Measurements from ENCODE around the gene TRIM27.
"Not testable (repeated sequence)": the region's sequence is repeated elsewhere in the genome, so short reads cannot be mapped to it uniquely, and the experiment has no call there.

TRIM27 gene

GRCh38 chr6:28941684-28942448 lies 18.1 kb upstream of the TRIM27 start:
- DNase-seq, result no peak

DNA sequence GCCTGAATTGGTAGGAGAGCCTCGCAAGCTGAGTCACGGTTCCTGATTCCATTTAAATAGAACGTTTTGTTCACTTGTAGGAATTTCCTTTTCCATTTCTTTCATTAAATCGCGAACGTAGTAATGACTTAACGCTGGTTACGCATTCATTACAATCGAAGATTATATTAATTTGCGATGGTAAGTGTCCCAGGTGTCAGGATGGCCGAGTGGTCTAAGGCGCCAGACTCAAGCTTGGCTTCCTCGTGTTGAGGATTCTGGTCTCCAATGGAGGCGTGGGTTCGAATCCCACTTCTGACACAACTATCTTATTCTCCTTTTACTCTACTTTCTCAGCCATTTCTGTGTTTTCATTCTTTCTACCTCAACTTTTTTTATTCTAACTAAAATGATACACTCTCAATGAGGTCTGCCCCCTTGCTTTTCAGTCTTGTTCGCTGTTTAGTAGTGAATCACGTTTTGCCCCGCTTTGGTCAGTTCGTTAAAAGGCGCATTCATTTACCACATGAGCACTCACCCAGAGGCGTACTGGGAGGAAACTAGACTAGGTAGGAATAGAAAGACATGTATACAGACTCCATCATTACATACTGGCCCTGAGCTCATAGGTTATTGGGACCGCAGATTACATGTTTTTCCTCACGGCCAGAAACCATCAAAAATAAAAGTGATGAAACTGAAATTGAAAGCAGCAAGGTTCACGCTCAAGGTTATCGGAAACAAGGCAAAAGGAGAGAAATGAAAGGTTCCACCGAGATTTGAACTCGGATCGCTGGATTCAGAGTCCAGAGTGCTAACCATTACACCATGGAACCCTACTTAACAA lies 17.3 kb upstream of the TRIM27 start:
- peak; percentile 82 for DNase-seq

GRCh38 chr6:28940294-28940857 lies 16.6 kb upstream of the TRIM27 start:
- DNase-seq, result peak; percentile 52

GRCh38 chr6:28933069-28933468 lies 9.3 kb upstream of the TRIM27 start:
- DNase-seq, result no peak

DNA sequence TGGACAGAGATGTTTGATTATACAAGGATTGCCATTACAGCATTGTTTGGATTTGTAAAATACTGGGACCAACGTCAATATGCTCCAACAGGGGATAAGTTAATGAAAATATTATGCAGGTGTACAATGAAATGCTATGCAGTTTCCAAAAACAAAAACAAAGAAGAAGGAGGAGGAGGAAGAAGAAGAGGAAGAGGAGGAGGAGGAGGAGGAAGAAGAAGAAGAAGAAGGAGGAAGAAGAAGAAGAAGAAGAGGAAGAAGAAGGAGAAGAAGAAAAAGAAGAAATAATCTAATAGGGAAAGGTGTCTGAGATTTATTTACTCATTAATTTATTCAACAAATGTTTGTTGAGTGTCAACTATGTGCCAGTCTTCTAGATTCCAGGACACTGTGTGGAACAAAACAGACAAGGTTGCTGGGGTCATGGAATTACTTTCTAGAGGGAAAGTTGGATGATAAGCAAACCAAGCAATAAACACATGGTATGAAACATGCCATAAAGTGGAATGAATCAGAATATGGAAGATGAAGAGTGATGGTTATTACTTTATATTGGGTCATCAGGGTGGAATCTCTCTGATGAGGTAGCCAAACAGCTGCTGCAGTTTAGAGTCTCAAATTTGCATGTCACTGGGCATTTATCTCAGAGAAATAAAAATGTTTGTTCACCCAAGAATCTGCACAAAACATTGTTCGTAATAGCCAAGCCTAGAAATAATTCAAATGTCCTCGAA lies 6.3 kb upstream of the TRIM27 start:
- DNase-seq, result no peak

GRCh38 chr6:28929339-28929738 lies 5.6 kb upstream of the TRIM27 start:
- DNase-seq, result not testable (repeated sequence)

DNA sequence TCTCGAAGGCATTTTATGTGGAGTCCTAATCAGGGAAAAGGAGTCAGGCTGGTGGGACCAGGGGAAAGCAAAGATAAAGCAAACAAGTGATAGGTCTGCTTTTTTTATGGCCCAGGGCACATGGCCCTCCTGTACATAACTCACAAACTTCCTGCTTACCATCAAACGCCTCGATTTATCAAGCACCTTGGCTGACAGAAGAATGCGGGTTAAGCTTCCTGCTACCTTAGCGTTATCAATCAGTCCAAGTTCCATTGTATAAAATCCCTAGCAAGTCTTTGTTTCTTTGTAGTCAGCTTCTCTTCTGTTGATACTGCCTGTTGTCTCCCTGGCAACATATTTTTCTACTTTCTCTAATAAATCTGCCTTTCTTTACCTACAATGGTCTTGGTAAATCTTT lies 4.1 kb upstream of the TRIM27 start:
- DNase-seq, result no peak

DNA sequence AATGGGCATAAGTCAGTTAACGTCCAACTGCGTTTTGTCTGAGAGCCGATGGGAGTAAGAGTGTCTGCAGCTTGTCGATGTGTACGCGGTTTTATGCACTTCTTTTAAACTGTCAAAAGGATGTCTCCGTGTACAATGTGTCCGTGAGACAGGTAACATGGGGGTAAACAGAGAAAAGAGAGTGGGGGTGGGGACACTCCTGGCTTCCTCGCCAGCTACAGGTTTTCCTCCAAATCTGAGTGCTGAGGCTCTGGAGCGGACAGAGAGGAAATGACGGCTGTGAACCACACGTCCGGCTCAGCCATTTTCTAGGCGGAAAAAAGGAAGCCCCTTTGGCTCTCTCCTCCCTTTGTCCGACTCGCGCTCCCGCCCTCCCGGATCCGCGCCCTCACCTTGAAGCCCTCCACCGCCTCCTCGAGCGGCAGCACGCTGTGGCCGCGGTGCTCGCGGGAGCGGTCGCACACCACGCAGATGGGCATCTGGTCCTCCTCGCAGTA lies 916 bp downstream of the TRIM27 start:
- DNase-seq, result peak; percentile 72

DNA sequence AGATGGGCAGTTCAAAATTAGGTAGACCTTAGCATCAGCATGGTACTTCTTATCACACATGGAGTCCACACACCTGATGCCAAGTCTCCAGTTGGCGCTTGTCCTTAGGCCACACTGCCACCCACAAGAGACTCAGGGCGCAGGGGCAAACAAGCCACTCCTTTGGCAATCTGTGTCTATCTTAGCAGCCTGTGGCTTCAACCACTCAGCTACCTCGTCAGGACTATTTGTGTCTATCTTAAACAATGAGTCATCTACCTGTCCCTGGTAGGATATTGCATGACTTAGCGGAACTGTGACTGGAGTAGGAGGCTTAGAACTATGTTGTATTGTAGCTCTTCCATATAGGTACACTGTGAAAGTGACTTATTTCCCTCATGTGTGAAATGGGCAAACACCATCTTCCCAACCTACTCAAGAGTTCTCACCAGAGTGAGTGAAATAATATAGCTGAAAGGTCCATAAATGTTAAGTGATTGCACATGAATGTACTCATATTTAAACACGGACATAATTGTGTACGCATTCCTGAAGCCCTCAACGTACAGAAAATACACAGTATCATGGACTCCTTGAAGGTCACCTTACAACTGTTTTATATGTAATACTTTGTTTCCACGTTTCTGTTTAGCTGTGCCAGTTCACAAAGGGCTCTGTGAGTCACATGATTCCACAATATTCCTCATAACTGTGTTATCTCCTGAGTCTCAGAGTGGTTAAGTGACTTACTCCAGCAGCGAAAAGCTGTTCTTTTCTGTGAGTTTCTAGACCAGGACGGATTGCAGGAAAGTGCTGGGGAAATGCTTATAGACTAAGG lies 1.6 kb downstream of the TRIM27 start:
- DNase-seq, result no peak

DNA sequence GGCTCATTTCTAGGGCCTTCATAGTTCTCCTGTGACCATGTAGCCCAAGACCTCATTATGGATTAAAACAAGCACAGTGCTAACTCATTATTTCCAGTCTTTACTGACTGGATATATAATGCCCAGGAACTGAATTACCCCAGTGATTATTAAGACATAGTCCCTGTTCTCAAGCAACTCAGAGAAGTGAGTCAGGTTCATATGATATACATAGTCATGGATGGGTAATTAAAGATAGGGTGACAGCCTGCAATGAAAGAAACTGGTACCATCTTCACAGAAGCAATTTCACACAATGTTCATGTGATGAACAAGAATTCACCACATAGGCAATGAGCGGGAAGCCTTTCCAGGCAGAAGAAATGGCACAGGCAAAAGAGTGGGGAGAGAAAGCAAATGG lies 3.5 kb downstream of the TRIM27 start:
- DNase-seq, result no peak

GRCh38 chr6:28914941-28915340 lies 8.8 kb downstream of the TRIM27 start:
- no peak for DNase-seq

- no peak for DNase-seq
These were observed 12.7 kb downstream of the TRIM27 start for GRCh38 chr6:28910901-28911690.

DNA sequence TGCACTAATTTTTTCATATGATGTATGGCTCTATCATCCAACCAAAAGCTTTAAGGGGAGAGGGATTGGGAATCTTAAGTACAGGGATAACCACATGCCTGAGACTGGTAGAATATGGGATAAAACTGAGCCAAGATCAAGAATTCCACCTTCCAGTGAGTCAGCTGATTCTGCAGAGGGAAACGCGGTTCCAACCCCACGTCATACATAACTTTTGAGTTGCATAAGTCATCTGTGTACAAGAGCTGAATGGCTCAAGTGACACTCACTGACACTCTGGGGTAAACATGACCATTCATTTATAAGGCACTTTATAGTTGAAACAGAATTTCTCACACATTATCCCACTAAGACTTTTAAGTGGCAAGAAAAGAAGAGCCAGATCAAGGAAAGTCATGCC lies 16.4 kb downstream of the TRIM27 start:
- DNase-seq, result no peak

DNA sequence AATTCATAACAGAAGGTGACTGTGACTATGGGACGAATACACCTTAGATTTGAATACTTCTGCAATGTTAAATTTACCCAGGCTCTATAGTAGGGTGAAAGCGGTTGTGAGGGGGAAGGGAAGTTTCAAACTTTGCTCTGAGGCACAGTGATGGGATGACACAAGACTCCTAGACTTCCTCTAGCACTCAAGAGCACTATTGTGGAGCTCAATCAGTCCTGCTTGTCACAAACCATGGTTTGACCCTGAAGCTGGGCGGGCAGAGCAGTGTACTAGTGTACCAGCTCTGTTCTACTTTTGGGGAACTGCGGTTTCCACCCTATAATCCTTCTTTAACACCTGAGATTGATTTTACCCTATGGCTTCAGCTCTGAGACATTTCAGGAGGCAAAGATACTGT lies 17.1 kb downstream of the TRIM27 start:
- no peak for DNase-seq

- DNase-seq, result no peak
These were observed 20.1 kb downstream of the TRIM27 start for GRCh38 chr6:28903686-28904085.

DNA sequence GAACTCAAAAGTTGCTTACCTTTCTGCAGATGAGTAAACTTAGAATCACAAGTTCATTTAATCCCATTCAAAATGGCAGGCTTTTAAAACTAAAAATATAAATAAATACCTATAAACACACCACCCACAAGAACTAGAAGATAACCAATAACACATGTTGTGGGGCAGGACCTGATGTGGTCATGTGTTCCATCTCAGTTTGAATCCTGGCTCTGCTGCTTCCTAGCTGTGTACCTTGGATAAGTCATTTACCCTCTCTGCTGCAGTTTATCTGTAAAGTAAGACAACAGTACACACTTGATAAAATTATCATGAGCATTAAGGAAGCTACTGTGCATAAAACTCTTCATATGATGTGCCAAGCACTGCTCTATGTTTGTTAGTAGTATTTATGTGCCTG lies 22.0 kb downstream of the TRIM27 start:
- DNase-seq, result no peak

DNA sequence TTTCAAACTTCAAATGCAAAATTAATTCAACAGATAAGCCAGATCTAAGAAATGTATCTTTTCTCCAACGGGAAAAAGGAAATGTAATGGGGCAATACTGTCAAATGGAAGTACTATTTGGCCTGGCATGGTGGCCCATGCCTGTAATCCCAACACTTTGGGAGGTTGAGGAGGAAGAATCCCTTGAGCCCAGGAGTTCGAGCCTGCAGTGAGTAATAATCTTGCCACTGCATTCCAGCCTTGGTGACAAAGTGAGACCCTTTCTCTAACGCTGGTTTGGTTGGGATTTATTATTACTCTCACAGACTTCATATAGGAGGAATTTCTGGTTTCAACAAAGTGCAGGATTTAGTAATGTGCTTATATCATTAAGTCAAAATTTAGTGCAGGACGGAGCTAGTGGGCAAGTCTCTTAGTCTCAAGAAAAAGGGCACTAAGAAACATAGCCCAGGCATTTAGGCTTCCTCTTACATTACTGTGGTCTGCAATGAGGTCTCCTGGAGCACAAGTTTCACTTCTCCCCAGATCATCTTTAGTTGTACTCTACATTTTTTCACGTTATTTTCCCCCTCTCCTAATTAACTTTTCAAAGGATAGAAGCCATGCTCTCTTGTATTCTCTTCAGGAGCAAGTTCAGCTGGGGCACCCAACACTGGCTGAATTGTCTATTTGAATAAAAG lies 23.1 kb downstream of the TRIM27 start:
- DNase-seq, result no peak

DNA sequence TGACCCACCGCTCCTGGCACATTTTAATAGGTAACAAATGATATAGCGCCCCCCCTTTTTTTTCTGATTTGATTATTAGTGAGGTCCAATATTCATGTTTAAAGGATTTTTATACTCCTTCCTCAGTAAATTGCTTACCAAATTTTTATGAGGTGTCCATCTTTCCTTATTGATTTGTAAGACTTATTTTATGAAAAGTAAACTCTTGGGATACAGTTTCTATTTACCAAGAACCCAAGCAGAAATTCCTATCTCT lies 25.1 kb downstream of the TRIM27 start:
- no peak for DNase-seq

DNA sequence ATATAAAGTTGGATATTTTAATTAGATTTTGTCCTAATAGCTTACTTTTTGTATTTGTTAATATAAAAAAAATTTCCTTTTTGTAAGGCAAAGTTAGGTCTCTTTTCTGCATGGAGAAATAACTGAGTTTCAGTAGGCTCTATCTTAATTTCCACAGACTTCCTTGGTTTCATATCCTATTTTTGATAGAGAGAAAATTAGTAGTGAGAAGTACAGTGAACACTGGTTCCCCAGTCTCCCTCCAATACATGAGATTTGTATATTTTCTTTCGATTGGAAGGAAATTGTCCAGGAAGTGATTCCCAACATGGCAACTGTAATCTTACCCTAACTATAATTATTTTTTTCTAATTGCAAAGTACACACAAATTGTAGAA lies 26.4 kb downstream of the TRIM27 start:
- no peak for DNase-seq

DNA sequence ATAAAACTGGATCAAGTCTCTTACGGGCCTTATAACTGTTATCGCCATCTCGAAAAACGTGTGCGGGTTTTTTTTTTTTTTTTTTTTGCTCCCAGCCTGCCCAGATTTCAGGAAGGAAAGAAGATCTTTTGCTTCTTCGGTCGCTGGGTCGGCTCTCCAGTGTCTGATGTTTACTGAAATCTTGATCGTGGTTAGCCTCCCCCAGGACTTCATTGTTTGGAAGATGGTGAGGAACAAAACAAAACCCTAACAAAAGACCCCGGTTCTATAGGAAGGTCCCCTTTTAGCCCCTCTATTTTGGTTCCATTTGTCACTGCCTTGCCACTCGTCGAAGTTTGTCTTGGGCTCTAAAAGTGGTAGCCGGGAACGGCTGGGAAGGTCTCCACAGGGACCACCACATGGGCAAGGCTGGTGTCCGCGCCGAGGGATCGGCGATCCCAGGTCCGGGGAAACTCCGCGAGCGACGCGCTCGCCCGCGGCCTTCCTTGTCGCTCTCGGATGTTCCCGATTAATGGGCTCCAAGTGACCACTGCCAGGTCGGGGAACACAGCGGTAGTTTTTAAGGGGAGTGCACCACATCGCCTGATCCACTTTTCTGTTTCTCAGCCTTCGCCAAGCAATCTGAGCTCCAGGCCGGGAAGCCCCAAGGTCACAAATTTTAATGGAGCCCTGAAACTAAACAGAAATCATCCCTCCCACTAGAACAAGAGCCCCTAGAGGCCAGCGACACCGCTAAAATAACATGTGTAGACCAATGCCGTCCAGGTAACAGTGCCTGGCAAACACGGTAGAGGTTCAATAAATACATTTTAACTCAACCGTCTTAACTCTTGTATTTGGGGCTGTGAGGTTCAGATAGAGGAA lies 27.0 kb downstream of the TRIM27 start:
- peak; percentile 79 for DNase-seq
